ENCODE measurements around the gene FUT3. TPM values are rescaled to one million over a fixed set of nuclear protein-coding genes. Genes with fewer than 3 reads are reported as not detected.

FUT3 gene
- total RNA-seq, 1 experiment from 2014 or later = 2.6 TPM

DNA sequence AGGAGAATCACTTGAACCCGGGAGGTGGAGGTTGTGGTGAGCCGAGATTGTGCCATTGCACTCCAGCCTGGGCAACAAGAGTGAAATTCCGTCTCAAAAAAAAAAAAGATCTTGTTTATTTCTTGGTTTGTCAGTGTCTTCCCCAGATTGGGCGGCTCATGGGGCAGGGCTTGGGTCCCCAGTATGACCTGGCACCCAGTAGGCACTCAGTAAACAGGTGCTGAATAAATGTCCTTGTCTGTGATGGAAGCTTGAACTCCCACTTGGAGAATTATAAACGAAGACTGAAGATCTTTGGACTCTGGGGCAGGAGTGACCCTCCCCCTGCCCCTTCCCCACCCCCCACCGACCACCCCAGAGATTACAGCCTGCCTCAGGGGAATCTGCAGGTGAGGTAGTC lies 28.9 kb upstream of the FUT3 start (continued):
- TF ChIP-seq, protein P1, sequence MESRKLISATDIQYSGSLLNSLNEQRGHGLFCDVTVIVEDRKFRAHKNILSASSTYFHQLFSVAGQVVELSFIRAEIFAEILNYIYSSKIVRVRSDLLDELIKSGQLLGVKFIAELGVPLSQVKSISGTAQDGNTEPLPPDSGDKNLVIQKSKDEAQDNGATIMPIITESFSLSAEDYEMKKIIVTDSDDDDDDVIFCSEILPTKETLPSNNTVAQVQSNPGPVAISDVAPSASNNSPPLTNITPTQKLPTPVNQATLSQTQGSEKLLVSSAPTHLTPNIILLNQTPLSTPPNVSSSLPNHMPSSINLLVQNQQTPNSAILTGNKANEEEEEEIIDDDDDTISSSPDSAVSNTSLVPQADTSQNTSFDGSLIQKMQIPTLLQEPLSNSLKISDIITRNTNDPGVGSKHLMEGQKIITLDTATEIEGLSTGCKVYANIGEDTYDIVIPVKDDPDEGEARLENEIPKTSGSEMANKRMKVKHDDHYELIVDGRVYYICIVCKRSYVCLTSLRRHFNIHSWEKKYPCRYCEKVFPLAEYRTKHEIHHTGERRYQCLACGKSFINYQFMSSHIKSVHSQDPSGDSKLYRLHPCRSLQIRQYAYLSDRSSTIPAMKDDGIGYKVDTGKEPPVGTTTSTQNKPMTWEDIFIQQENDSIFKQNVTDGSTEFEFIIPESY (IDR thresholded peaks at IDR 0.05; ENCODE audit: extremely low read depth, insufficient replicate concordance, low read length) = no peak
- TF ChIP-seq RAD21 (IDR thresholded peaks at IDR 0.05; ENCODE audit: low read depth) = no peak

DNA sequence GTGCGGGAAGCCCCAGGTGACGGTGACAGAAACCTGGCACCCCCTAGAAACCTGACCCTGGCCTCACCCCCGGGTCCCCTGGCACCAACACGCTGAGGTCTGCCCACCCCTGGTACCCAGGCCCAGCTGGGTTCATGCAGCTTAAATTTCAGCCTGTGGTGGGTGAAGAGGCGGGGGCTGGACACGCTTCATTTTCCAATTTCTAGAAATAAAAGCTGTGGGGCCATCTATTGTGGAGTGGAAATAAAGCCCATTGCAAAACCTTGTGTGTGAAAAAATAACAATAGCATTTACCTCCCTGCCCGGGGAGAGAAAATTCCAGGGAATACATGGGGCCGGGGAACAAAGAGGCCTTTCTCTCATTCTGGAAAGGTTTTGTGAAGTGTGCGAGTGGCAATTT lies 26.6 kb upstream of the FUT3 start:
- BruUV-seq (replicated peaks) = no TSS peak
- POLR2A ChIA-PET = interaction anchor here (0.8 kb wide), 1 partner anchor 9 kb away, joined by 3 read pairs; no protein-coding TSS in a partner anchor

More for the DNA sequence above, 26.6 kb upstream of the FUT3 start:
- CTCF ChIA-PET = no interaction called here
- Histone ChIP-seq H3K27me3 (ENCODE audit: insufficient read depth, low read length) (no peaks in the 10 kb centered on the region), H3K4me3 (replicated peaks in 1 of 2; ENCODE audit: low read depth in 1 of 2, low read length in 2 of 2) (no peak overlapping the region), H3K4me1 (ENCODE audit: control insufficient read depth in 1 of 2, insufficient read depth in 2 of 2, low read length in 2 of 2) (peaks cover 17 to 30% of the 10 kb centered on the region in 2 experiments), H3K9ac (ENCODE audit: low read length) (no peak overlapping the region), H3K79me2 (ENCODE audit: insufficient read depth, low read length) (no peaks in the 10 kb centered on the region), H4K20me1 (ENCODE audit: insufficient read depth) (no peaks in the 10 kb centered on the region), H3K36me3 (ENCODE audit: control insufficient read depth in 1 of 2, insufficient read depth in 2 of 2, low read length in 2 of 2) (no peaks in the 10 kb centered on the region), H3K9me2 (ENCODE audit: insufficient read depth) (no peaks in the 10 kb centered on the region), H3K4me2 (ENCODE audit: low read length) (no peak overlapping the region), H2AFZ (ENCODE audit: low read depth, low read length, poor library complexity, severe bottlenecking) (no peak overlapping the region), H3K9me3 (ENCODE audit: control insufficient read depth in 1 of 2, insufficient read depth in 1 of 2, low read depth in 1 of 2, low read length in 2 of 2) (no peaks in the 10 kb centered on the region), H3K27ac (ENCODE audit: low read depth, low read length) (no peak overlapping the region)
- TF ChIP-seq YY1 (IDR thresholded peaks at IDR 0.05; ENCODE audit: extremely low read depth, insufficient replicate concordance, low read depth, low read length) = no peak
- TF ChIP-seq ZNF274 (IDR thresholded peaks at IDR 0.05; ENCODE audit: low read depth, low read length) = no peak
- no peak for TF ChIP-seq TCF7L2 (IDR thresholded peaks at IDR 0.05; ENCODE audit: borderline replicate concordance, extremely low read depth, insufficient read depth, insufficient read length)
- no peak for TF ChIP-seq SP1 (IDR thresholded peaks at IDR 0.05; ENCODE audit: low read depth)
- no peak for TF ChIP-seq SIN3A (IDR thresholded peaks at IDR 0.05; ENCODE audit: low read depth)
- no peak for TF ChIP-seq CEBPB (IDR thresholded peaks at IDR 0.05; ENCODE audit: low read depth)
- TF ChIP-seq, protein P2, sequence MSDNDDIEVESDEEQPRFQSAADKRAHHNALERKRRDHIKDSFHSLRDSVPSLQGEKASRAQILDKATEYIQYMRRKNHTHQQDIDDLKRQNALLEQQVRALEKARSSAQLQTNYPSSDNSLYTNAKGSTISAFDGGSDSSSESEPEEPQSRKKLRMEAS (IDR thresholded peaks at IDR 0.05) = no peak
- no peak for TF ChIP-seq ELF1 (IDR thresholded peaks at IDR 0.05; ENCODE audit: borderline replicate concordance, low read depth)
- TF ChIP-seq, protein P3, sequence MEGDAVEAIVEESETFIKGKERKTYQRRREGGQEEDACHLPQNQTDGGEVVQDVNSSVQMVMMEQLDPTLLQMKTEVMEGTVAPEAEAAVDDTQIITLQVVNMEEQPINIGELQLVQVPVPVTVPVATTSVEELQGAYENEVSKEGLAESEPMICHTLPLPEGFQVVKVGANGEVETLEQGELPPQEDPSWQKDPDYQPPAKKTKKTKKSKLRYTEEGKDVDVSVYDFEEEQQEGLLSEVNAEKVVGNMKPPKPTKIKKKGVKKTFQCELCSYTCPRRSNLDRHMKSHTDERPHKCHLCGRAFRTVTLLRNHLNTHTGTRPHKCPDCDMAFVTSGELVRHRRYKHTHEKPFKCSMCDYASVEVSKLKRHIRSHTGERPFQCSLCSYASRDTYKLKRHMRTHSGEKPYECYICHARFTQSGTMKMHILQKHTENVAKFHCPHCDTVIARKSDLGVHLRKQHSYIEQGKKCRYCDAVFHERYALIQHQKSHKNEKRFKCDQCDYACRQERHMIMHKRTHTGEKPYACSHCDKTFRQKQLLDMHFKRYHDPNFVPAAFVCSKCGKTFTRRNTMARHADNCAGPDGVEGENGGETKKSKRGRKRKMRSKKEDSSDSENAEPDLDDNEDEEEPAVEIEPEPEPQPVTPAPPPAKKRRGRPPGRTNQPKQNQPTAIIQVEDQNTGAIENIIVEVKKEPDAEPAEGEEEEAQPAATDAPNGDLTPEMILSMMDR (IDR thresholded peaks at IDR 0.05 in 2 of 3, conservative IDR thresholded peaks at IDR 0.05 in 1 of 3; ENCODE audit: borderline replicate concordance in 1 of 3, insufficient read depth in 1 of 3, low read depth in 2 of 3, low read length in 2 of 3) = no peak
- no peak for TF ChIP-seq FOSL1 (IDR thresholded peaks at IDR 0.05; ENCODE audit: low read depth)
- TF ChIP-seq, protein P4, sequence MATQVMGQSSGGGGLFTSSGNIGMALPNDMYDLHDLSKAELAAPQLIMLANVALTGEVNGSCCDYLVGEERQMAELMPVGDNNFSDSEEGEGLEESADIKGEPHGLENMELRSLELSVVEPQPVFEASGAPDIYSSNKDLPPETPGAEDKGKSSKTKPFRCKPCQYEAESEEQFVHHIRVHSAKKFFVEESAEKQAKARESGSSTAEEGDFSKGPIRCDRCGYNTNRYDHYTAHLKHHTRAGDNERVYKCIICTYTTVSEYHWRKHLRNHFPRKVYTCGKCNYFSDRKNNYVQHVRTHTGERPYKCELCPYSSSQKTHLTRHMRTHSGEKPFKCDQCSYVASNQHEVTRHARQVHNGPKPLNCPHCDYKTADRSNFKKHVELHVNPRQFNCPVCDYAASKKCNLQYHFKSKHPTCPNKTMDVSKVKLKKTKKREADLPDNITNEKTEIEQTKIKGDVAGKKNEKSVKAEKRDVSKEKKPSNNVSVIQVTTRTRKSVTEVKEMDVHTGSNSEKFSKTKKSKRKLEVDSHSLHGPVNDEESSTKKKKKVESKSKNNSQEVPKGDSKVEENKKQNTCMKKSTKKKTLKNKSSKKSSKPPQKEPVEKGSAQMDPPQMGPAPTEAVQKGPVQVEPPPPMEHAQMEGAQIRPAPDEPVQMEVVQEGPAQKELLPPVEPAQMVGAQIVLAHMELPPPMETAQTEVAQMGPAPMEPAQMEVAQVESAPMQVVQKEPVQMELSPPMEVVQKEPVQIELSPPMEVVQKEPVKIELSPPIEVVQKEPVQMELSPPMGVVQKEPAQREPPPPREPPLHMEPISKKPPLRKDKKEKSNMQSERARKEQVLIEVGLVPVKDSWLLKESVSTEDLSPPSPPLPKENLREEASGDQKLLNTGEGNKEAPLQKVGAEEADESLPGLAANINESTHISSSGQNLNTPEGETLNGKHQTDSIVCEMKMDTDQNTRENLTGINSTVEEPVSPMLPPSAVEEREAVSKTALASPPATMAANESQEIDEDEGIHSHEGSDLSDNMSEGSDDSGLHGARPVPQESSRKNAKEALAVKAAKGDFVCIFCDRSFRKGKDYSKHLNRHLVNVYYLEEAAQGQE (IDR thresholded peaks at IDR 0.05; ENCODE audit: low read depth) = no peak
- no peak for TF ChIP-seq CBX3 (IDR thresholded peaks at IDR 0.05; ENCODE audit: low read depth)
- no peak for TF ChIP-seq POLR2AphosphoS5 (IDR thresholded peaks at IDR 0.05; ENCODE audit: low read depth, low read length)
- intact Hi-C loops (cut with micrococcal nuclease) = no loop called here
- RAD21 ChIA-PET (ENCODE audit: low non-redundant PET in 1 of 2, low total read pairs in 2 of 2, uncharacterized antibody in 2 of 2, unreplicated experiment in 2 of 2) = no interaction called here
- ATAC-seq = no peak
- no peak for DNase-seq (ENCODE audit: low read depth, low spot score)

All from HCT116 (cell line).